ENCODE results near the gene STUB1.

GRCh38 chr16:728131-728889 lies 48.1 kb downstream of the STUB1 start:
- TF ChIP-seq POLR2AphosphoS5 (IDR thresholded peaks at IDR 0.05; ENCODE audit: borderline replicate concordance, low read depth, low read length) (no peak; the same call in 1 of the 2 replicates), EZH2 (IDR thresholded peaks at IDR 0.05) (no peak), FOXP2 (optimal IDR thresholded peaks at IDR 0.05; ENCODE audit: control extremely low read depth, extremely low read length, insufficient read depth) (no peak)

All from SK-N-MC (cell line).